Testis (tissue), 3 donors: ENCODE data around the gene PRPF38B. TPM values are rescaled to one million over a fixed set of nuclear protein-coding genes. Genes with fewer than 3 reads are reported as not detected.

Experiments
- DNase-seq: peaks from one replicate; pipeline ENCODE4 v3.0.0-alpha.2; 2019
- H3K27ac ChIP-seq, 2 donors: fragments of 200-600 bp; sonication (generic); one replicate each; pipeline ENCODE4 v1.5.1; 2019
- H3K27me3 ChIP-seq: fragments of 200-600 bp; sonication (generic); one replicate; pipeline ENCODE4 v1.5.1; 2019
- H3K36me3 ChIP-seq: fragments of 200-600 bp; sonication (generic); one replicate; pipeline ENCODE4 v1.5.1; 2017; ENCODE audit warnings: low read depth; ENCODE audit errors: missing control alignments
- H3K4me1 ChIP-seq: fragments of 200-600 bp; sonication (generic); one replicate; pipeline ENCODE4 v1.5.1; 2019
- H3K4me3 ChIP-seq, 2 donors: fragments of 200-600 bp; sonication (generic); one replicate each; pipeline ENCODE4 v1.5.1; 2017 to 2019
- H3K9me3 ChIP-seq: fragments of 200-600 bp; sonication (generic); one replicate; pipeline ENCODE4 v1.5.1; 2017
- CTCF ChIP-seq, 3 experiments: fragments of 450-650 bp in 2 of 3; fragments of 200-600 bp in 1 of 3; sonication (generic) in 1 of 3; IDR thresholded peaks; one replicate each; pipeline ENCODE4 v1.5.1; 2016 to 2019; ENCODE audit warnings: antibody characterized with exemption in 3 of 3, mild to moderate bottlenecking in 2 of 3, moderate library complexity in 1 of 3
- POLR2A ChIP-seq: fragments of 450-650 bp; IDR thresholded peaks from one replicate; pipeline ENCODE4 v1.6.1; 2017; ENCODE audit warnings: antibody characterized with exemption, mild to moderate bottlenecking, moderate library complexity
- WGBS, 2 donors: methylation state at CpG; one replicate each; pipeline ENCODE4 v1.1.5; 2018; 5-methylcytosine and 5-hydroxymethylcytosine counted together
- intact Hi-C: fragments of 100-400 bp; cut with DNase I; formaldehyde crosslinking; loops from one replicate; pipeline ENCODE4 v1.15.1; 2023; ENCODE audit warnings: low total_unique reads
- polyA plus RNA-seq: library from polyadenylated mRNA; stranded (reverse); fragments of 350-450 nt; fragmentation: Illumina TruSeq; extraction: RNeasy Lipid Tissue Mini Kit (QIAGEN cat#74804); gene quantifications from one replicate; pipeline ENCODE4 v1.2.3, GENCODE V29; 2014; ENCODE audit warnings: low read depth, low replicate concordance; ENCODE audit not compliant: insufficient read depth
- total RNA-seq, 2 donors: library from RNA; depleted of rRNA; stranded (reverse); fragments of >200 nt; gene quantifications; one replicate each; pipeline ENCODE4 v1.2.3, GENCODE V29; 2016

PRPF38B gene
- total and polyA plus RNA-seq, 3 donors from 2014 or later = 8.6 to 29.0 (median 28.1) TPM

- DNase-seq = no peak
- Histone ChIP-seq H3K4me1 (no peaks in the 10 kb centered on the region), H3K36me3 (no peaks in the 10 kb centered on the region), H3K27ac (no peak overlapping the region), H3K27me3 (no peaks in the 10 kb centered on the region), H3K4me3 (no peak overlapping the region), H3K9me3 (no peaks in the 10 kb centered on the region)
- TF ChIP-seq POLR2A (no peak), CTCF (IDR thresholded peaks at IDR 0.05) (no peak)
- intact Hi-C loops = no loop called here
- 70 to 73% methylated on average over 5 of the region's 5 CpGs for WGBS, 2 donors
Observed at GRCh38 chr1:108715932-108716331, 23.8 kb downstream of the PRPF38B start.

- Histone ChIP-seq H3K4me3 (no peak overlapping the region), H3K27me3 (no peaks in the 10 kb centered on the region), H3K4me1 (no peaks in the 10 kb centered on the region), H3K36me3 (no peaks in the 10 kb centered on the region), H3K27ac (no peak overlapping the region), H3K9me3 (no peaks in the 10 kb centered on the region)
- WGBS, 2 donors = 48 to 57% methylated on average over 2 of the region's 2 CpGs
- intact Hi-C loops = no loop called here
- no peak for DNase-seq
- no peak for TF ChIP-seq CTCF (IDR thresholded peaks at IDR 0.05)
- TF ChIP-seq POLR2A = no peak
Observed at GRCh38 chr1:108716437-108717230, 24.5 kb downstream of the PRPF38B start.

- DNase-seq = no peak
- no peak for TF ChIP-seq CTCF (IDR thresholded peaks at IDR 0.05)
- TF ChIP-seq POLR2A = no peak
- Histone ChIP-seq H3K36me3 (no peaks in the 10 kb centered on the region), H3K4me3 (no peak overlapping the region), H3K27me3 (no peaks in the 10 kb centered on the region), H3K27ac (no peak overlapping the region), H3K9me3 (no peaks in the 10 kb centered on the region), H3K4me1 (peaks cover 4% of the 10 kb centered on the region)
- intact Hi-C loops = no loop called here
- WGBS, 2 donors = 87 to 92% methylated on average over 9 of the region's 9 CpGs
Observed at GRCh38 chr1:108717774-108718316, 25.7 kb downstream of the PRPF38B start.

GRCh38 chr1:108718927-108719655 is 27.0 kb downstream of the PRPF38B start:
- Histone ChIP-seq H3K4me3 (no peak overlapping the region), H3K4me1 (peaks cover 4% of the 10 kb centered on the region), H3K9me3 (no peaks in the 10 kb centered on the region), H3K36me3 (no peaks in the 10 kb centered on the region), H3K27me3 (no peaks in the 10 kb centered on the region), H3K27ac (no peak overlapping the region)
- intact Hi-C loops = no loop called here
- no peak for DNase-seq
- WGBS, 2 donors = 77 to 80% methylated on average over 6 of the region's 6 CpGs
- TF ChIP-seq CTCF (IDR thresholded peaks at IDR 0.05) (no peak), POLR2A (no peak)
